Body of pancreas (tissue), 4 donors: ENCODE measurements around the gene ZNF219.

Experiments used
- CTCF ChIP-seq, 7 experiments: fragments of 450-650 bp in 4 of 7; fragments of 200-600 bp in 3 of 7; sonication (generic) in 3 of 7; IDR thresholded peaks; one replicate each; pipeline ENCODE4 v1.5.1; 2016 to 2019; ENCODE audit warnings: antibody characterized with exemption in 7 of 7
- POLR2A ChIP-seq, 3 donors: fragments of 450-650 bp; IDR thresholded peaks; one replicate each; pipeline ENCODE4 v1.6.1; 2016; ENCODE audit warnings: antibody characterized with exemption in 3 of 3, mild to moderate bottlenecking in 2 of 3

GRCh38 chr14:21088687-21089086 is 9.8 kb downstream of the ZNF219 start:
- TF ChIP-seq CTCF (IDR thresholded peaks at IDR 0.05) (no peak), POLR2A (IDR thresholded peaks at IDR 0.05) (no peak)
